Erythroblast (primary cell): ENCODE measurements around the gene TOGARAM2.

Experiments used
- GATA1 ChIP-seq: IDR thresholded peaks from 2 replicates; pipeline ENCODE4 v1.6.1; 2011; ENCODE audit warnings: low read depth, mild to moderate bottlenecking, control low read depth, low read length, moderate library complexity
- POLR2A ChIP-seq: IDR thresholded peaks from 2 replicates; pipeline ENCODE4 v1.6.1; 2011; ENCODE audit warnings: mild to moderate bottlenecking, low read length

- TF ChIP-seq POLR2A: no peak
- TF ChIP-seq GATA1: no peak
These were observed 33.2 kb downstream of the TOGARAM2 start for GRCh38 chr2:29014331-29014730.
